Uterus (tissue), 2 donors: ENCODE results near the gene SEC24D.

Experiments
- CTCF ChIP-seq, 4 experiments: fragments of 200-600 bp in 2 of 4; fragments of 450-650 bp in 2 of 4; sonication (generic) in 2 of 4; IDR thresholded peaks; one replicate each; pipeline ENCODE4 v1.5.1; 2016 to 2019; ENCODE audit warnings: antibody characterized with exemption in 4 of 4, mild to moderate bottlenecking in 2 of 4, moderate library complexity in 1 of 4
- POLR2A ChIP-seq, 2 donors: fragments of 450-650 bp; IDR thresholded peaks; one replicate each; pipeline ENCODE4 v1.6.1; 2016; ENCODE audit warnings: antibody characterized with exemption in 2 of 2, mild to moderate bottlenecking in 1 of 2, moderate library complexity in 1 of 2

GRCh38 chr4:118813561-118813960 lies 22.4 kb downstream of the SEC24D start:
- TF ChIP-seq POLR2A (IDR thresholded peaks at IDR 0.05) = no peak
- TF ChIP-seq CTCF (IDR thresholded peaks at IDR 0.05) = no peak
